Stimulated activated naive CD8-positive, alpha-beta T cell treated with anti-CD3 and anti-CD28 coated beads, Interleukin-15, amount 100 ng/mL, for 72 hours (primary cell): Measurements from ENCODE around the gene SIGLECL1.
"Not testable (repeated sequence)": the region's sequence is repeated elsewhere in the genome, so short reads cannot be mapped to it uniquely, and the experiment has no call there.

Experiments
- ATAC-seq: fragments of 150-1000 bp; cut with Tn5 transposase; 2 replicates; pipeline ENCODE4 v1.10.0; 2021; ENCODE audit warnings: mild to moderate bottlenecking, moderate library complexity
- DNase-seq, 2 donors: peaks; one replicate each; pipeline ENCODE4 v3.0.0; 2021 to 2022
- H3K27ac Mint-ChIP-seq, 2 donors: one replicate each; pipeline ENCODE4 v1.8.0; 2022; ENCODE audit warnings: mild to moderate bottlenecking in 2 of 2, mixed read lengths in 2 of 2, moderate library complexity in 2 of 2
- H3K27me3 Mint-ChIP-seq: one replicate; pipeline ENCODE4 v1.8.0; 2022; ENCODE audit warnings: mixed read lengths
- H3K4me1 Mint-ChIP-seq: one replicate; pipeline ENCODE4 v1.8.0; 2022; ENCODE audit warnings: mild to moderate bottlenecking, mixed read lengths
- H3K4me3 Mint-ChIP-seq, 2 donors: one replicate each; pipeline ENCODE4 v1.8.0; 2022; ENCODE audit warnings: mild to moderate bottlenecking in 2 of 2, mixed read lengths in 2 of 2, moderate library complexity in 1 of 2
- H3K9me3 Mint-ChIP-seq, 2 donors: one replicate each; pipeline ENCODE4 v1.8.0; 2022; ENCODE audit warnings: mixed read lengths in 2 of 2

The SIGLECL1 gene

DNA sequence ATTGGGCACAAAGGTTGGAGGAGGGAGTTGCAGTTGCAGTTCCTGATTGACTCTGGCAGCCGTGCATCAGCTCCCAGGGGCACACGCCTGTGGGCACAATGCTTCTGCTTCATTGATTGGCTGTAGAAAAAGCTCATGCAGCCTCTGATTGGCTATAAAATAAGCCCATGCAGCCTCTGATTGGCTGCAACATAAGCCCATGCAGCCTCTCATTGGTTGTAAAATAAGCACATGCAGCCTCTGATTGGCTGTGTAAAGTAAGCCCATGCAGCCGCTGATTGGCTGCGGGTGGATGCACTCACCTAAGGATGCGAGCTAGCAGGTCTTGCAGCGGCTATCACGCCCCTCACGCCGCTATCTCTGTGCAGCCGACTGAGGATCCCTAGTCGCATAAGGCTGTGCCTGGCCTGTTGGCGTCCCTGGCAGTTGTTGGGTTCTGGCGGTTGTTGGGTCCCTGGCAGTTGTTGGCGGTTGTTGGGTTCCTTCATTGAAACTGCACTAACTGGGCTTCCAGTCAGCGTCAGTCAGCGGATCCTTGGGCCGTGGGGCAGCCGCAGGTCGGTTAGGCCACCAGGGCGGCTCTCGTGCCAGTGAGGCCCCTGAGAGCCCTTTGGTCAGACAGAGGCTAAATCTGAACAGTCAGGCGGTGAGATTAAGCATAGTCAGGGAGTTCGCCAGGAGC is at the start of gene SIGLECL1:
TSS of gene SIGLECL1 (plus strand) at position 295 of the 682 bp plus-strand sequence. CDS start 12,993 bp downstream, outside the sequence.
- Mint-ChIP-seq H3K9me3 (no peaks in the 10 kb centered on the region), H3K27ac (no peak within 1 kb of the TSS), H3K27me3 (no peaks in the 10 kb centered on the region), H3K4me1 (peaks cover 10% of the 10 kb centered on the region), H3K4me3 (no peak within 1 kb of the TSS)
- DNase-seq (no peak), ATAC-seq (no peak)

GRCh38 chr19:51201712-51202111 is 49.2 kb upstream of the SIGLECL1 start:
- Mint-ChIP-seq H3K27ac (no peak overlapping the region), H3K27me3 (peaks cover 37% of the 10 kb centered on the region), H3K9me3 (no peaks in the 10 kb centered on the region), H3K4me1 (no peaks in the 10 kb centered on the region), H3K4me3 (no peak overlapping the region)
- ATAC-seq (no peak), DNase-seq (no peak)

GRCh38 chr19:51203916-51204315 is 47.0 kb upstream of the SIGLECL1 start:
- Mint-ChIP-seq H3K27ac (peak overlapping the region in 1 of 2 donors; percentile 66), H3K4me3 (no peak overlapping the region), H3K27me3 (peaks cover 44% of the 10 kb centered on the region), H3K4me1 (peaks cover 6% of the 10 kb centered on the region), H3K9me3 (no peaks in the 10 kb centered on the region)
- DNase-seq: no peak
- ATAC-seq: no peak

- Mint-ChIP-seq H3K9me3 (no peaks in the 10 kb centered on the region), H3K4me3 (no peak overlapping the region), H3K27ac (peak overlapping the region in 1 of 2 donors; percentile 66), H3K4me1 (peaks cover 6% of the 10 kb centered on the region), H3K27me3 (peaks cover 46% of the 10 kb centered on the region)
- no peak for ATAC-seq
- DNase-seq: no peak
Measured at GRCh38 chr19:51204321-51204720, 46.6 kb upstream of the SIGLECL1 start.

- DNase-seq: no peak
- Mint-ChIP-seq H3K27me3 (peaks cover 40% of the 10 kb centered on the region), H3K4me1 (peaks cover 12% of the 10 kb centered on the region), H3K27ac (no peak overlapping the region), H3K4me3 (no peak overlapping the region), H3K9me3 (no peaks in the 10 kb centered on the region)
- ATAC-seq: no peak
Measured at GRCh38 chr19:51207747-51208146, 43.1 kb upstream of the SIGLECL1 start.

DNA sequence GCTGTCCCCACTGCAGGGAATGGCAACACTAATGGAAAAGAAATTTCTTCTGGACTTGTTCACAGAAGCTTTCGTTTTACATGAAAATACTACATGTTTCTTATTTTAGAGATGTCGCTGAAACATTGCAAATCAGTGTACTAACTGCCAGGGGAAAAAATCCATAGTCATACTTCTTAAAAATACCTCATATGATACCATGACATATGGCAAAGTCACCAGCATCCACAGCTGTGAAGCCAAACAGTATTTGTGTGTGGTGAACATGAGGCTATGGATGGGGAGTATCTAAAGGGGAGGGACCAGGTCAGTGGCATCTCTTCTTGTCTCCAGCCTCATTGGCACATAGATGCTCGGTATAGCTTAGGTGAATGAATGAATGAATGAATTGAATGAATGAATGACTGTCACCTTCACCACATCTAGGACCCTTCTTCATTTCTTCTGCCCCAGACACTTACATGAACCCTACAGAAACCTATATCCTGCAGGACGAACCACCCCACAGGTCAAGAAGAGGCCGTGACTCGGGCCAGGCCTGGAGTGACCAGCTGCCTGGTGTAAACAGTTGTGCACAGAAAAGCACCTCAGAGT is 40.6 kb upstream of the SIGLECL1 start:
- H3K4me3 Mint-ChIP-seq: no peak overlapping the region

DNA sequence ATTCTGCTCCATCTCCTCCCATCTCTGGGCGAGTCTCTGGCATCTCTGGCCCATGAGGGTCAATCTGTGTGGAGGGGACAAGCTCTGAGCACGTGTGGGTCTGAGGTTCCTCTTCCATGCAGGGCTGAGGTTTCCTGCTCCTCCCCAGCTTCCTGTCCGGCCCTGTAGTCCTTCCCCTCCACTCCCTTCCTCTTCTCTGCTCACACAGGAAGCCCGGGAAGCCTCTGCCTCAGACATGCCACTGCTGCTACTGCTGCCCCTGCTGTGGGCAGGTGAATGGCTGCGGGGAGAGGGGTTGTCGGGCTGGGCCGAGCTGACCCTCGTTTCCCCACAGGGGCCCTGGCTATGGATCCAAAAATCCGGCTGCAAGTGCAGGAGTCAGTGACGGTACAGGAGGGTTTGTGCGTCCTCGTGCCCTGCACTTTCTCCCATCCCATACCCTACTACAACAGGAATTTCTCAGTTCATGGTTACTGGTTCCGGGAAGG is 40.0 kb upstream of the SIGLECL1 start:
- not testable (repeated sequence) for H3K9me3 Mint-ChIP-seq, H3K27ac Mint-ChIP-seq, H3K4me3 Mint-ChIP-seq, DNase-seq, ATAC-seq
- H3K4me1 Mint-ChIP-seq: peaks cover 12% of the 10 kb centered on the region
- H3K27me3 Mint-ChIP-seq: peaks cover 32% of the 10 kb centered on the region

More for the DNA sequence above, 40.6 kb upstream of the SIGLECL1 start:
- no peak for DNase-seq
- no peak for ATAC-seq
- Mint-ChIP-seq H3K27me3 (peaks cover 37% of the 10 kb centered on the region), H3K4me1 (peaks cover 12% of the 10 kb centered on the region), H3K9me3 (no peaks in the 10 kb centered on the region), H3K27ac (no peak overlapping the region)

DNA sequence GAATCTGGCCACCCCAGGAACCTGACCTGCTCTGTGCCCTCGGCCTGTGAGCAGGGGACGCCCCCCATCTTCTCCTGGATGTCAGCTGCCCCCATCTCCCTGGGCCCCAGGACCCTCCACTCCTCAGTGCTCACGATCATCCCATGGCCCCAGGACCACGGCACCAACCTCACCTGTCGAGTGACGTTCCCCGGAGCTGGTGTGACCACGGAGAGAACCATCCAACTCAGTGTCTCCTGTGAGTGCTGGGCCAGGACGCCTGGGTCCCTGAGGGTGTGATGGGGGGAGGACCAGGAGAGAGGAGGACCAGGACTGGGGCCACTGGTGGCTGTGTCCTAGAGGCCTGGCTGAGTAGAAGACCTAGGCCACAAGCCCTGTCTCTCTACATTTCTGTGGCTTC is 39.0 kb upstream of the SIGLECL1 start:
- ATAC-seq (no peak), DNase-seq (no peak)
- Mint-ChIP-seq H3K4me1 (peaks cover 12% of the 10 kb centered on the region), H3K4me3 (no peak overlapping the region), H3K27me3 (peaks cover 34% of the 10 kb centered on the region), H3K27ac (no peak overlapping the region), H3K9me3 (no peaks in the 10 kb centered on the region)

GRCh38 chr19:51219307-51219706 is 31.6 kb upstream of the SIGLECL1 start:
- Mint-ChIP-seq H3K9me3 (no peaks in the 10 kb centered on the region), H3K27me3 (peaks cover 44% of the 10 kb centered on the region), H3K27ac (no peak overlapping the region), H3K4me1 (peaks cover 7% of the 10 kb centered on the region), H3K4me3 (no peak overlapping the region)
- DNase-seq (no peak), ATAC-seq (no peak)

GRCh38 chr19:51219971-51220370 is 30.9 kb upstream of the SIGLECL1 start:
- Mint-ChIP-seq H3K4me3 (no peak overlapping the region), H3K9me3 (no peaks in the 10 kb centered on the region), H3K27ac (no peak overlapping the region), H3K27me3 (peaks cover 51% of the 10 kb centered on the region), H3K4me1 (peaks cover 9% of the 10 kb centered on the region)
- DNase-seq (no peak), ATAC-seq (no peak)

- Mint-ChIP-seq H3K27me3 (peaks cover 61% of the 10 kb centered on the region), H3K4me1 (peaks cover 16% of the 10 kb centered on the region), H3K9me3 (no peaks in the 10 kb centered on the region), H3K27ac (no peak overlapping the region), H3K4me3 (no peak overlapping the region)
- ATAC-seq: no peak
- DNase-seq: no peak
Measured at GRCh38 chr19:51220996-51221395, 29.9 kb upstream of the SIGLECL1 start.

GRCh38 chr19:51224163-51224641 is 26.7 kb upstream of the SIGLECL1 start:
- Mint-ChIP-seq H3K4me1 (peaks cover 17% of the 10 kb centered on the region), H3K4me3 (no peak overlapping the region), H3K27ac (no peak overlapping the region), H3K27me3 (peaks cover 85% of the 10 kb centered on the region), H3K9me3 (no peaks in the 10 kb centered on the region)
- DNase-seq (no peak), ATAC-seq (no peak)

- not testable (repeated sequence) for ATAC-seq
Measured at GRCh38 chr19:51224898-51225393, 25.9 kb upstream of the SIGLECL1 start, which contains the start of gene CD33. TSS of gene CD33 (plus strand) at chr19:51225080. CDS start at chr19:51225119, 39 bp downstream.

DNA sequence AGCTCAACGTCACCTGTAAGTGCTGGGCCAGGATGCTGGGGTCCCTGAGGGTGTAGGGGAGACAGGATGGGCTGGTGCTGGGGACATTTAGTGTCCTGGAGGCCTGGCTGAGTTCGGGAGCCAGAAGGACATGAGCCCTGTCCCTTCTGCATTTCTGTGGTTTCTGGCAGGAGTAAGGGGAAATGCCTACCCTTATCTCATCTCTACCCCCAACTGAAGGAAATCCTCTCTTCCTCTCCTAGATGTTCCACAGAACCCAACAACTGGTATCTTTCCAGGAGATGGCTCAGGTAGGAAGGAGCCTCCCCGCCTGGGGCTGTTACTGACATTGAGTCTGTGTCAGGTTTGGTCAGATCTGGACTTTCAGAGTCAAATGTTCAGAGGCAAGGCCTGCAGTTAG is 24.8 kb upstream of the SIGLECL1 start:
- no peak overlapping the region for H3K4me3 Mint-ChIP-seq
- DNase-seq: no peak
- no peak for ATAC-seq
- H3K27me3 Mint-ChIP-seq: peaks cover 87% of the 10 kb centered on the region
- peaks cover 10% of the 10 kb centered on the region for H3K4me1 Mint-ChIP-seq
- no peaks in the 10 kb centered on the region for H3K9me3 Mint-ChIP-seq
- no peak overlapping the region for H3K27ac Mint-ChIP-seq

More at GRCh38 chr19:51224898-51225393, 25.9 kb upstream of the SIGLECL1 start, which contains the start of gene CD33:
- Mint-ChIP-seq H3K27me3 (peaks cover 87% of the 10 kb centered on the region), H3K4me3 (peak within 1 kb of the TSS in 1 of 2 donors; percentile 61), H3K4me1 (peaks cover 10% of the 10 kb centered on the region)
- not testable (repeated sequence) for DNase-seq, H3K27ac Mint-ChIP-seq, H3K9me3 Mint-ChIP-seq

DNA sequence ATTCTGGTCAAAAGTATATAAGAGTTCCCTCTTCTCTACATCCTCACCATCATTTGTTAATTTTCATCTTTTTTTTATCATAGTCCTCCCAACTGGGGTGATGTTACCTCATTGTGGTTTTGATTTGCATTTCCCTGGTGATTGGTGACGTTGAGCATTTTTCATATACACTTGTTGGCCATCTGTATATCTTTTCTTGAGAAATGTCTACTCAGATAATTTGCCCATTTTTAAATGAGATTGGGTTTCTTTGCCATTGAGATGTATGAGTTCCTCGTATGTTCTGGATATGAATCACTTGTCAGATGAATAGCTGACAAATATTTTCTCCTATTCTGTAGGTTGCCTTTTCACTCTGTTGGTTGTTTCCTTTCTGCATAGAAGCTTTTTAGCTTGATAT is 23.6 kb upstream of the SIGLECL1 start:
- peaks cover 10% of the 10 kb centered on the region for H3K4me1 Mint-ChIP-seq
- no peaks in the 10 kb centered on the region for H3K9me3 Mint-ChIP-seq
- DNase-seq (no peak), ATAC-seq (no peak)
- H3K27me3 Mint-ChIP-seq: peaks cover 92% of the 10 kb centered on the region
- H3K27ac Mint-ChIP-seq: no peak overlapping the region
- H3K4me3 Mint-ChIP-seq: no peak overlapping the region

GRCh38 chr19:51227966-51228365 is 22.9 kb upstream of the SIGLECL1 start:
- no peak for ATAC-seq
- peaks cover 92% of the 10 kb centered on the region for H3K27me3 Mint-ChIP-seq
- H3K9me3 Mint-ChIP-seq: no peaks in the 10 kb centered on the region
- DNase-seq: no peak
- no peak overlapping the region for H3K4me3 Mint-ChIP-seq
- no peak overlapping the region for H3K27ac Mint-ChIP-seq
- H3K4me1 Mint-ChIP-seq: peaks cover 10% of the 10 kb centered on the region
